Myometrial cell (primary cell): ENCODE data around the gene AKT2. TPM values are rescaled to one million over a fixed set of nuclear protein-coding genes. Genes with fewer than 3 reads are reported as not detected.

Source experiments
- total RNA-seq: library from RNA; depleted of rRNA; stranded (reverse); fragments of >200 nt; gene quantifications from 2 replicates; pipeline ENCODE4 v1.2.3, GENCODE V29; 2015

The AKT2 gene
- 97.3 and 125 TPM in 2 replicates for total RNA-seq

GRCh38 chr19:40284501-40285352 is at the start of gene AKT2:
Gene AKT2 (minus strand): TSS chr19:40285345. CDS start chr19:40265267, 20,078 bp downstream.

GRCh38 chr19:40217934-40218890 is 66.9 kb downstream of the AKT2 start, which contains the start of gene TTC9B:
Gene TTC9B (minus strand): TSS chr19:40218384. CDS start chr19:40218381, 3 bp downstream.

GRCh38 chr19:40190891-40191835 is 94.0 kb downstream of the AKT2 start, which contains the start of gene MAP3K10:
Gene MAP3K10 (plus strand): TSS chr19:40191426. CDS start chr19:40192032, 606 bp downstream.

Other genes starting within 250 kb of the AKT2 start
- 1.4 and 6.9 TPM in 2 replicates for gene ZNF780B, start 229.1 kb downstream of the AKT2 start, total RNA-seq
- gene ZNF780A, start 194.4 kb downstream of the AKT2 start, total RNA-seq = 2.3 and 16.0 TPM in 2 replicates
- gene MAP3K10, start 93.9 kb downstream of the AKT2 start, total RNA-seq = 6.0 and 10.4 TPM in 2 replicates
- not detected in 2 replicates for gene TTC9B, start 67.0 kb downstream of the AKT2 start, total RNA-seq
- gene CCNP, start 58.7 kb downstream of the AKT2 start, total RNA-seq = not detected in 2 replicates
- gene C19orf47, start 63.1 kb upstream of the AKT2 start, total RNA-seq = 7.3 and 10.1 TPM in 2 replicates
- gene PLD3, start 63.4 kb upstream of the AKT2 start, total RNA-seq = 400 and 439 TPM in 2 replicates
- not detected in 2 replicates for gene HIPK4, start 104.8 kb upstream of the AKT2 start, total RNA-seq
- 2.5 and 2.9 TPM in 2 replicates for gene PRX, start 128.0 kb upstream of the AKT2 start, total RNA-seq
- gene SERTAD1, start 140.6 kb upstream of the AKT2 start, total RNA-seq = 23.4 and 33.2 TPM in 2 replicates
- 25.9 and 27.4 TPM in 2 replicates for gene SERTAD3, start 159.0 kb upstream of the AKT2 start, total RNA-seq
- 93.9 and 158 TPM in 2 replicates for gene BLVRB, start 180.4 kb upstream of the AKT2 start, total RNA-seq
- gene SPTBN4, start 181.7 kb upstream of the AKT2 start, total RNA-seq = 0.18 and 2.6 TPM in 2 replicates